ENCODE results near the gene PYCARD. TPM values are rescaled to one million over a fixed set of nuclear protein-coding genes. Genes with fewer than 3 reads are reported as not detected.

PYCARD gene
- total RNA-seq, 4 donors from 2014 or later: 27.1 to 88.4 (median 49.7) TPM

DNA sequence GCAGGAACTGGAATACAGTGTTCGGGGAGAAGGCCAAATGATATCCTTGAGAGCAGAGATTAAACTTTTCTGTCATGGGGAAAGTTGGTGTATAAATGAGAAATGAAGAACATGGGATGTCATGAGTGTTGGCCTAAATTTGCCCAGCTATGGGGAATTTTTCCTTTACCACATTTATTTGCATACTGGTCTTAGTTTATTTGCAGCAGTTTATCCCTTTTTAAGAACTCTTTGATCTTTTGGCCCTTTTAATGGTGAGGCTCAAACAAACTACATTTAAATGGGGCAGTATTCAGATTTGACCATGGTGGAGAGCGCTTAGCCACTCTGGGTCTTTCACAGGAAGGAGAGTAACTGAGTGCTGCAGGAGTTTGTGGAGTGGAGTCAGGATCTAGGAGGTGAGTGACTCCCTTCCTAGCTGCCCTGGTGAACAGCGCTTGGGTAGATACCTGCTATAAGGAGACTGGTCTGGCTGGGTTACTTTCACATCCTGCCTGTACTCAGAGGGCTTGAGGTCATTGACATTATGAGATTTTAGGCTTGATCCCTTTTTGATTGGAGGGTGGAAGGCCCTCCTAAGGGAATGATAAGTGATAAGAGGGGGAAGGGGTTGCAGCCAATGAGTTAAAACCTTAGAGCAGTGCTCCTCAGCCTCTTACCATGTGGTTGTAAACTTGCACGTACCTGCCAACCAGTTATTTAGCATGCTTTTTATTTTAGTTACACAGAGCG, 10.7 kb downstream of the PYCARD start:
- TF ChIP-seq, protein P1, sequence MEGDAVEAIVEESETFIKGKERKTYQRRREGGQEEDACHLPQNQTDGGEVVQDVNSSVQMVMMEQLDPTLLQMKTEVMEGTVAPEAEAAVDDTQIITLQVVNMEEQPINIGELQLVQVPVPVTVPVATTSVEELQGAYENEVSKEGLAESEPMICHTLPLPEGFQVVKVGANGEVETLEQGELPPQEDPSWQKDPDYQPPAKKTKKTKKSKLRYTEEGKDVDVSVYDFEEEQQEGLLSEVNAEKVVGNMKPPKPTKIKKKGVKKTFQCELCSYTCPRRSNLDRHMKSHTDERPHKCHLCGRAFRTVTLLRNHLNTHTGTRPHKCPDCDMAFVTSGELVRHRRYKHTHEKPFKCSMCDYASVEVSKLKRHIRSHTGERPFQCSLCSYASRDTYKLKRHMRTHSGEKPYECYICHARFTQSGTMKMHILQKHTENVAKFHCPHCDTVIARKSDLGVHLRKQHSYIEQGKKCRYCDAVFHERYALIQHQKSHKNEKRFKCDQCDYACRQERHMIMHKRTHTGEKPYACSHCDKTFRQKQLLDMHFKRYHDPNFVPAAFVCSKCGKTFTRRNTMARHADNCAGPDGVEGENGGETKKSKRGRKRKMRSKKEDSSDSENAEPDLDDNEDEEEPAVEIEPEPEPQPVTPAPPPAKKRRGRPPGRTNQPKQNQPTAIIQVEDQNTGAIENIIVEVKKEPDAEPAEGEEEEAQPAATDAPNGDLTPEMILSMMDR (IDR thresholded peaks at IDR 0.05; ENCODE audit: low read depth): no peak

DNA sequence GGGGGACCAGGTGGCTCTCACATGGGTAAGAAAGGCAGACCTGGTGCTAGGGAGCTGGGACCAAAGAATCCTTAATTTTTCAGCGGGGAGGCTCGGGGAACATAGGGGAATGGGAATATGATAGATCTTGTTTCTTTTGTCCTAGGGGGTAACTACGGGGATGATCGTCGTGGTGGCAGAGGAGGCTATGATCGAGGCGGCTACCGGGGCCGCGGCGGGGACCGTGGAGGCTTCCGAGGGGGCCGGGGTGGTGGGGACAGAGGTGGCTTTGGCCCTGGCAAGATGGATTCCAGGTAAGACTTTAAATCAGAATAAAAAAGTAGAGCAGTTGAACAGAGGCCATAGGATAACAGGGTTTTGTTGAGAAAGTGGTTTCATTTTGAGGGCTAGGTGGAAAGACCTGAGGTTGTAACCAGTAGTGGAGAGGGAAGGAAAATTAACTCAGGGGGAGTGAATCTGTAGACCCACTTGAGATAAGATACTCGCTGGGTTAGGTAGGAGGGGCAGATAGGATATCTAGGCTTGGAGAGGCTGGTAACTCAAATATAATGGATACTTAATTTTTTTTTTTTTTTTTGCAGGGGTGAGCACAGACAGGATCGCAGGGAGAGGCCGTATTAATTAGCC, 11.6 kb downstream of the PYCARD start:
- TF ChIP-seq, protein P1 (IDR thresholded peaks at IDR 0.05; ENCODE audit: low read depth): no peak

DNA sequence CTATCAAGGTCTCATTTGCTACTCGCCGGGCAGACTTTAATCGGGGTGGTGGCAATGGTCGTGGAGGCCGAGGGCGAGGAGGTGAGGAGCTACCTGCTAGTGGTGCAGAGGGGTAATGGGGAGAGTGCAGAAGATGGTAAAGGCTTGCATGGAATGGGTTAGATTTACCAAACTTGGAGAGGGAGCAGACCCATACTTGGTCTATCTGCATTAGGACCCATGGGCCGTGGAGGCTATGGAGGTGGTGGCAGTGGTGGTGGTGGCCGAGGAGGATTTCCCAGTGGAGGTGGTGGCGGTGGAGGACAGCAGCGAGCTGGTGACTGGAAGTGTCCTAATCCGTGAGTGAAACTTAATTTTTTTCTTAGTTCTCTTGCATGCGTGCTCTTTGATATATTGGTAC, 12.5 kb downstream of the PYCARD start:
- TF ChIP-seq, protein P1 (IDR thresholded peaks at IDR 0.05; ENCODE audit: low read depth): no peak

DNA sequence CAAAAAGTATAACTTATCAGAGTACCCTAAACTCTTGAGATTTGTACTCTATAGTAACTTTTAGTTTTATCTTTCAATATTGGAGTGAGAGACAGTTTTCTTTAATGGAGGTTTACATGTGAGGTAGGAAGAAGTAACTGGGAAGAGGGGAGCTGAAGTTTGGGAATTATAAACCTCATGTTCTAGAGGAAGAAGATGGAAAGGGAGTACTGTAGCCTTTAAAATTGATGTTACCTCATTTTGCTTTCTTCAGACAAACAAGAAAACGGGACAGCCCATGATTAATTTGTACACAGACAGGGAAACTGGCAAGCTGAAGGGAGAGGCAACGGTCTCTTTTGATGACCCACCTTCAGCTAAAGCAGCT, 13.2 kb downstream of the PYCARD start:
- TF ChIP-seq, protein P1 (IDR thresholded peaks at IDR 0.05; ENCODE audit: low read depth): no peak

DNA sequence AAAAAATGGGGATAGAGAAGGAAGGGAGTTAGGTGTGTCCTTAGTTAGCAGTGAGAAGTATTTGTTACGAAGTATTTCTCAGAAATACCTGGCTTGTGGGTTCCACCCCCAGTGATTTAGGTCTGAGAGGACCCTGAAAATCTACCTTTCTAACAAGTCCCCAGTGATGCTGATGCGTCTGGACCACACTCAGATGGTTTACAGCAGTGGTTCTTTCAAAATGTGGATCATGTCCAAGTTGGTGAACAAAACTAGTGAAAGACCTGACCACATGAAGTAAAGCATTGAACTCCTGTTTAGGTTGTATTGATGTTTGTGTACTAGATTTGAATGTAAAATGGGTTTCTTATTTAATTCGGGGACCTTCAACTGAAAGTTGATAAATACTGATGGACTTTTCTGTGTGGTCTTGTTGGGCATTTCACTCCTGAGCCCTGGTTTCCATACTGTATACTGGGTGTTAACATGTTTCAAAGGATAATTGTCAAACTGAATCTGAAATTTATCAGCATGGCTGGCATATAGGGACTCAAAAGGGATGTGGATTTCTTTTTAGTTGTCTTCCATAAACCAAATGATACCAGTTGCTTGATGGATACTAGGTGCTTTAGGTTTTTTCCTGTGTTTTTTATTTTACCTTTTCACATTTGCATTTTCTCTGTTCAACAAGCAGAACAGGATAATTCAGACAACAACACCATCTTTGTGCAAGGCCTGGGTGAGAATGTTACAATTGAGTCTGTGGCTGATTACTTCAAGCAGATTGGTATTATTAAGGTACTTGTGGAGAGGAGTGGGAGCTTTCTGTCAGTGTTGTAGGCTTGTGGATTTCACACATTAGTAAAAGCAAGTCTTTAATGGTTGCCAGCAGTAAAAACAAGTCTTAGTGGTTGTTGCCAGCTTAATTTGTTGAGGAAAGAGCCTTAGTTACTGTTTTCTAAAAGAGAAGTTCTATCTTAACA, 13.8 kb downstream of the PYCARD start:
- TF ChIP-seq, protein P1 (IDR thresholded peaks at IDR 0.05; ENCODE audit: low read depth): no peak

DNA sequence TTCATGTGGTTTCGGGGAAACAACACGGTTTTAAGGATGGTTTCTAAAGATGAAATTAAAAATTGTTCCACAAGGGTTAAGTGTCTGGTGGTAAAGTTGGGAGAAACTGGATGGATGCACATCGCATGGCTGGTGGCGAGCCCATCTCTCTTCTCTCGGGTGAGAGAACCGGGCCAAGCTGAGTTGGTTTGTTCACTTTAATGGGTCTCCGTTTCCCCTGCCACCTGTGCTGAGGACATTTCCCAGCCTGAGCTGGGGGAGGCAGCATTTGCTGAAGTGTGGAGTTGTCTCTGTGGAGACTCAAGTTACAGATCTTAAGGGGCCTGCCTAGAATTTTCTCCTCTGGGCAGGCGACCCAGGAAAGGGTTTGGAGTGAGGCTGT, 14.8 kb downstream of the PYCARD start:
- TF ChIP-seq, protein P1 (IDR thresholded peaks at IDR 0.05; ENCODE audit: low read depth): no peak

Data from subcutaneous adipose tissue (tissue), 4 donors.